Psoas muscle (tissue), 8 donors: Measurements from ENCODE around the gene CARD11. TPM values are rescaled to one million over a fixed set of nuclear protein-coding genes. Genes with fewer than 3 reads are reported as not detected.

Source experiments
- ATAC-seq, 4 donors: fragments of 200-7000 bp; cut with Tn5 transposase; one replicate each; pipeline ENCODE4 v1.9.1; 2020; ENCODE audit warnings: moderate library complexity in 3 of 4, mild to moderate bottlenecking in 2 of 4
- DNase-seq, 2 donors: peaks; one replicate each; pipeline ENCODE4 v3.0.0-alpha.2; 2020
- H3K27ac ChIP-seq: fragments of 200-600 bp; one replicate; pipeline ENCODE4 v1.8.0; 2022
- H3K27me3 ChIP-seq, 3 donors: fragments of 200-600 bp in 1 of 3; one replicate each; pipeline versions ENCODE4 v1.6.1 to v1.8.0; 2013 to 2022; ENCODE audit warnings: low read length in 2 of 3, mild to moderate bottlenecking in 2 of 3, moderate library complexity in 1 of 3; ENCODE audit not compliant: insufficient read depth in 3 of 3
- H3K36me3 ChIP-seq, 2 donors: fragments of 200-600 bp in 1 of 2; one replicate each; pipeline versions ENCODE4 v1.6.1 to v1.8.0; 2013 to 2022; ENCODE audit warnings: low read depth in 1 of 2, mild to moderate bottlenecking in 1 of 2, moderate library complexity in 1 of 2; ENCODE audit not compliant: insufficient read depth in 1 of 2
- H3K4me1 ChIP-seq: fragments of 200-600 bp; one replicate; pipeline ENCODE4 v1.8.0; 2022
- H3K4me3 ChIP-seq: fragments of 200-600 bp; one replicate; pipeline ENCODE4 v1.8.0; 2022; ENCODE audit warnings: mild to moderate bottlenecking
- H3K9me3 ChIP-seq: fragments of 200-600 bp; one replicate; pipeline ENCODE4 v1.8.0; 2022
- CTCF ChIP-seq: fragments of 200-600 bp; IDR thresholded peaks from one replicate; pipeline ENCODE4 v1.8.0; 2022; ENCODE audit warnings: antibody characterized with exemption
- WGBS, 3 donors: extraction: QIAGEN DNeasy Blood & Tissue Kit; methylation state at CpG; one replicate each; pipeline versions ENCODE4 v1.1.6 to v1.1.7; 2013; 5-methylcytosine and 5-hydroxymethylcytosine counted together
- intact Hi-C, 2 donors: fragments of 100-400 bp; cut with DNase I; formaldehyde crosslinking; loops; one replicate each; pipeline versions ENCODE4 v1.11.0 to v1.14.2; 2022
- polyA plus RNA-seq, 3 donors: library from polyadenylated mRNA; stranded (reverse); fragments of 200-250 nt; gene quantifications; one replicate each; pipeline ENCODE4 v1.2.3, GENCODE V29; 2013
- total RNA-seq, 4 donors: library from RNA; stranded (reverse); fragmentation: NEBNext Ultra II Directional in 2 of 4; extraction: Animal tissue kit (Norgen Biotek cat#: 25700) in 2 of 4; gene quantifications; one replicate each; pipeline versions ENCODE4 v1.2.1 to v1.2.4, GENCODE V29; 2021 to 2023
- donor health status: healthy with polysubstance abuse.
- donor health status: DM: no; HTN: no; CAD: no; lungs with moderate emphysema.
- donor health status: Bipolar disorder and iron deficiency.
- donor health status: healthy.
- donor health status: DM: yes; HTN: yes; CAD: no.
- donor health status: DM: no; HTN: no; CAD: no.
- donor health status: DM: no; HTN: no; CAD: no.
- donor health status: DM: yes; HTN: yes; CAD: no.

The CARD11 gene
- total and polyA plus RNA-seq, 7 donors, result 0.08 to 0.84 (median 0.39) TPM

GRCh38 chr7:2923886-2924574, 119.6 kb downstream of the CARD11 start:
- TF ChIP-seq CTCF, result no peak
- intact Hi-C loops, result no loop called here
- no peak for ATAC-seq
- no peak overlapping the region for H3K27ac ChIP-seq
- H3K4me3 ChIP-seq, result no peak overlapping the region
- DNase-seq, result no peak
- H3K9me3 ChIP-seq, result no peaks in the 10 kb centered on the region
- H3K27me3 ChIP-seq, result peaks cover 0 to 27% (median 12%) of the 10 kb centered on the region in 3 donors
- H3K4me1 ChIP-seq, result no peaks in the 10 kb centered on the region
- WGBS, 3 donors, result 79 to 82% (median 80%) methylated on average over 16 to 17 of the region's 17 CpGs
- no peaks in the 10 kb centered on the region for H3K36me3 ChIP-seq

- H3K36me3 ChIP-seq, result no peaks in the 10 kb centered on the region
- H3K4me3 ChIP-seq, result no peak overlapping the region
- ATAC-seq (no peak), DNase-seq (no peak)
- peaks cover 0 to 20% (median 17%) of the 10 kb centered on the region in 3 donors for H3K27me3 ChIP-seq
- 91 to 92% (median 92%) methylated on average over 17 of the region's 17 CpGs for WGBS, 3 donors
- H3K9me3 ChIP-seq, result no peaks in the 10 kb centered on the region
- no peaks in the 10 kb centered on the region for H3K4me1 ChIP-seq
- H3K27ac ChIP-seq, result no peak overlapping the region
- intact Hi-C loops, result no loop called here
- TF ChIP-seq CTCF, result no peak
These were observed 120.3 kb downstream of the CARD11 start for GRCh38 chr7:2923291-2923781.

GRCh38 chr7:2922866-2923265, 120.8 kb downstream of the CARD11 start:
- TF ChIP-seq CTCF, result no peak
- no peak for DNase-seq

GRCh38 chr7:2922348-2922691, 121.3 kb downstream of the CARD11 start:
- 76 to 78% (median 78%) methylated on average over 19 of the region's 19 CpGs for WGBS, 3 donors

More at GRCh38 chr7:2922866-2923265, 120.8 kb downstream of the CARD11 start:
- H3K27me3 ChIP-seq, result peaks cover 0 to 17% (median 16%) of the 10 kb centered on the region in 3 donors
- H3K27ac ChIP-seq, result no peak overlapping the region
- H3K9me3 ChIP-seq, result no peaks in the 10 kb centered on the region
- H3K4me1 ChIP-seq, result no peaks in the 10 kb centered on the region
- H3K36me3 ChIP-seq, result no peaks in the 10 kb centered on the region
- no peak overlapping the region for H3K4me3 ChIP-seq
- no peak for ATAC-seq
- 78 to 85% (median 80%) methylated on average over 14 to 15 of the region's 15 CpGs for WGBS, 3 donors
- intact Hi-C loops, result no loop called here

More at GRCh38 chr7:2922348-2922691, 121.3 kb downstream of the CARD11 start:
- no peak for ATAC-seq
- TF ChIP-seq CTCF, result no peak
- Histone ChIP-seq H3K36me3 (no peaks in the 10 kb centered on the region), H3K27ac (no peak overlapping the region), H3K4me1 (no peaks in the 10 kb centered on the region), H3K4me3 (no peak overlapping the region), H3K27me3 (peaks cover 0 to 17% (median 14%) of the 10 kb centered on the region in 3 donors), H3K9me3 (no peaks in the 10 kb centered on the region)
- no peak for DNase-seq
- intact Hi-C loops, result no loop called here
